Measurements from ENCODE around the gene GLT8D2. TPM values are rescaled to one million over a fixed set of nuclear protein-coding genes. Genes with fewer than 3 reads are reported as not detected.

The GLT8D2 gene
- total and polyA plus RNA-seq, 4 donors: 1.6 to 36.5 (median 6.1) TPM

- Histone ChIP-seq H3K4me3 (no peak overlapping the region), H3K9ac (ENCODE audit: insufficient read depth in 1 of 2, low read length in 2 of 2) (no peak overlapping the region), H3K9me3 (ENCODE audit: control insufficient read depth in 4 of 4, insufficient read depth in 3 of 4, low read length in 3 of 4) (no peaks in the 10 kb centered on the region), H3K27me3 (ENCODE audit: control insufficient read depth in 3 of 3, insufficient read depth in 3 of 3, low read length in 2 of 3) (no peaks in the 10 kb centered on the region), H3K4me1 (ENCODE audit: control insufficient read depth in 5 of 5, insufficient read depth in 5 of 5, low read length in 5 of 5) (peaks cover 0 to 18% (median 0%) of the 10 kb centered on the region in 5 donors), H3K36me3 (ENCODE audit: control insufficient read depth in 4 of 4, insufficient read depth in 4 of 4, low read length in 4 of 4) (peaks cover 0 to 1% (median 0%) of the 10 kb centered on the region in 4 donors), H3K27ac (ENCODE audit: low read depth in 1 of 2, low read length in 1 of 2) (no peak overlapping the region)
- DNase-seq (no peak), ATAC-seq (ENCODE audit: insufficient read depth, low FRiP score) (no peak)
- 56 to 62% methylated on average over 3 of the region's 3 CpGs for WGBS, 2 donors
- no peak for TF ChIP-seq CTCF (IDR thresholded peaks at IDR 0.05; ENCODE audit: control extremely low read depth, extremely low read depth)
These were observed 43.1 kb downstream of the GLT8D2 start for GRCh38 chr12:104006929-104007328.

GRCh38 chr12:104003596-104003995 is 46.4 kb downstream of the GLT8D2 start:
- ATAC-seq (ENCODE audit: insufficient read depth, low FRiP score): no peak
- H3K4me1 ChIP-seq (ENCODE audit: control insufficient read depth in 5 of 5, insufficient read depth in 5 of 5, low read length in 5 of 5): peaks cover 0 to 6% (median 0%) of the 10 kb centered on the region in 5 donors
- no peak for TF ChIP-seq CTCF (IDR thresholded peaks at IDR 0.05; ENCODE audit: control extremely low read depth, extremely low read depth)
- H3K27me3 ChIP-seq (ENCODE audit: control insufficient read depth in 3 of 3, insufficient read depth in 3 of 3, low read length in 2 of 3): no peaks in the 10 kb centered on the region
- no peaks in the 10 kb centered on the region for H3K9me3 ChIP-seq (ENCODE audit: control insufficient read depth in 4 of 4, insufficient read depth in 3 of 4, low read length in 3 of 4)
- H3K4me3 ChIP-seq: no peak overlapping the region
- H3K27ac ChIP-seq (ENCODE audit: low read depth in 1 of 2, low read length in 1 of 2): no peak overlapping the region
- no peak for DNase-seq
- H3K9ac ChIP-seq (ENCODE audit: insufficient read depth in 1 of 2, low read length in 2 of 2): no peak overlapping the region
- H3K36me3 ChIP-seq (ENCODE audit: control insufficient read depth in 4 of 4, insufficient read depth in 4 of 4, low read length in 4 of 4): no peaks in the 10 kb centered on the region
- 80 to 91% methylated on average over 2 of the region's 2 CpGs for WGBS, 2 donors

GRCh38 chr12:104002686-104003085 is 47.3 kb downstream of the GLT8D2 start:
- Histone ChIP-seq H3K27me3 (ENCODE audit: control insufficient read depth in 3 of 3, insufficient read depth in 3 of 3, low read length in 2 of 3) (no peaks in the 10 kb centered on the region), H3K4me1 (ENCODE audit: control insufficient read depth in 5 of 5, insufficient read depth in 5 of 5, low read length in 5 of 5) (peaks cover 0 to 6% (median 3%) of the 10 kb centered on the region in 5 donors), H3K9me3 (ENCODE audit: control insufficient read depth in 4 of 4, insufficient read depth in 3 of 4, low read length in 3 of 4) (no peaks in the 10 kb centered on the region), H3K9ac (ENCODE audit: insufficient read depth in 1 of 2, low read length in 2 of 2) (no peak overlapping the region), H3K36me3 (ENCODE audit: control insufficient read depth in 4 of 4, insufficient read depth in 4 of 4, low read length in 4 of 4) (no peaks in the 10 kb centered on the region), H3K27ac (ENCODE audit: low read depth in 1 of 2, low read length in 1 of 2) (no peak overlapping the region), H3K4me3 (no peak overlapping the region)
- 95 to 96% methylated on average over 3 of the region's 3 CpGs for WGBS, 2 donors
- DNase-seq: no peak
- no peak for TF ChIP-seq CTCF (IDR thresholded peaks at IDR 0.05; ENCODE audit: control extremely low read depth, extremely low read depth)
- ATAC-seq (ENCODE audit: insufficient read depth, low FRiP score): no peak

GRCh38 chr12:104000807-104001434 is 49.1 kb downstream of the GLT8D2 start:
- 72 to 84% methylated on average over 3 of the region's 3 CpGs for WGBS, 2 donors
- H3K27ac ChIP-seq (ENCODE audit: low read depth in 1 of 2, low read length in 1 of 2): no peak overlapping the region
- H3K9ac ChIP-seq (ENCODE audit: insufficient read depth in 1 of 2, low read length in 2 of 2): no peak overlapping the region
- peaks cover 0 to 4% (median 0%) of the 10 kb centered on the region in 5 donors for H3K4me1 ChIP-seq (ENCODE audit: control insufficient read depth in 5 of 5, insufficient read depth in 5 of 5, low read length in 5 of 5)
- H3K27me3 ChIP-seq (ENCODE audit: control insufficient read depth in 3 of 3, insufficient read depth in 3 of 3, low read length in 2 of 3): no peaks in the 10 kb centered on the region
- H3K4me3 ChIP-seq: no peak overlapping the region
- no peak for ATAC-seq (ENCODE audit: insufficient read depth, low FRiP score)
- no peak for TF ChIP-seq CTCF (IDR thresholded peaks at IDR 0.05; ENCODE audit: control extremely low read depth, extremely low read depth)
- no peaks in the 10 kb centered on the region for H3K36me3 ChIP-seq (ENCODE audit: control insufficient read depth in 4 of 4, insufficient read depth in 4 of 4, low read length in 4 of 4)
- no peak for DNase-seq
- H3K9me3 ChIP-seq (ENCODE audit: control insufficient read depth in 4 of 4, insufficient read depth in 3 of 4, low read length in 3 of 4): no peaks in the 10 kb centered on the region

Measured in lung (tissue), 12 donors.